HepG2 (cell line): ENCODE measurements around the gene PODXL. TPM values are rescaled to one million over a fixed set of nuclear protein-coding genes. Genes with fewer than 3 reads are reported as not detected.

Experiments used
- FOXA1 ChIP-seq, 2 experiments: fragments of 450-650 bp in 1 of 2; sonication (generic) in 1 of 2; formaldehyde crosslinking in 1 of 2; IDR thresholded peaks; 2 replicates each; pipeline versions ENCODE4 v1.4.0 to v1.6.1; 2016 to 2020; ENCODE audit warnings: missing genetic modification reagents in 1 of 2
- FOXO1 ChIP-seq: sonication (generic); formaldehyde crosslinking; IDR thresholded peaks from 2 replicates; pipeline ENCODE4 v1.4.0; 2020; ENCODE audit warnings: missing genetic modification reagents
- HOMEZ ChIP-seq: IDR thresholded peaks from 2 replicates; pipeline ENCODE4 v1.6.1; 2016; ENCODE audit warnings: low read depth
- MAZ ChIP-seq, 2 experiments: sonication (generic) in 1 of 2; formaldehyde crosslinking in 1 of 2; IDR thresholded peaks; 2 replicates each; pipeline versions ENCODE4 v1.5.0 to v1.6.1; 2012 to 2020; ENCODE audit warnings: low read depth in 2 of 2, mild to moderate bottlenecking in 2 of 2, borderline replicate concordance in 1 of 2, improper control_type of control experiment in 1 of 2, low read length in 1 of 2, missing genetic modification reagents in 1 of 2, moderate library complexity in 1 of 2
- MZF1 ChIP-seq: sonication (generic); formaldehyde crosslinking; IDR thresholded peaks from 2 replicates; pipeline ENCODE4 v1.8.1; 2023; ENCODE audit warnings: mild to moderate bottlenecking, missing genetic modification reagents, borderline replicate concordance
- PITX1 ChIP-seq: sonication (generic); formaldehyde crosslinking; IDR thresholded peaks from 2 replicates; pipeline ENCODE4 v1.5.1; 2020; ENCODE audit warnings: mild to moderate bottlenecking, missing genetic modification reagents
- PRDM4 ChIP-seq: sonication (generic); formaldehyde crosslinking; IDR thresholded peaks from 2 replicates; pipeline ENCODE4 v1.9.0; 2021; ENCODE audit warnings: missing genetic modification reagents, borderline replicate concordance
- RXRA ChIP-seq: sonication (generic); formaldehyde crosslinking; IDR thresholded peaks from 2 replicates; pipeline ENCODE4 v1.5.1; 2020; ENCODE audit warnings: missing genetic modification reagents
- SNAPC2 ChIP-seq: sonication (generic); formaldehyde crosslinking; IDR thresholded peaks from 2 replicates; pipeline ENCODE4 v1.8.1; 2022; ENCODE audit warnings: mild to moderate bottlenecking, missing genetic modification reagents
- YEATS4 ChIP-seq: sonication (generic); formaldehyde crosslinking; IDR thresholded peaks from 2 replicates; pipeline ENCODE4 v1.4.0; 2020; ENCODE audit warnings: missing genetic modification reagents, borderline replicate concordance
- YY1 ChIP-seq: IDR thresholded peaks from 2 replicates; pipeline ENCODE4 v1.6.1; 2011; ENCODE audit warnings: low read length, low read depth, moderate library complexity, mild to moderate bottlenecking; ENCODE audit not compliant: insufficient read depth, insufficient replicate concordance
- ZHX1 ChIP-seq: sonication (generic); formaldehyde crosslinking; IDR thresholded peaks from 2 replicates; pipeline ENCODE4 v1.8.1; 2022; ENCODE audit warnings: low read depth, mild to moderate bottlenecking, missing genetic modification reagents
- ZNF143 ChIP-seq: sonication (generic); formaldehyde crosslinking; IDR thresholded peaks from 2 replicates; pipeline ENCODE4 v1.4.0; 2020; ENCODE audit warnings: missing genetic modification reagents
- ZNF547 ChIP-seq: sonication (generic); formaldehyde crosslinking; IDR thresholded peaks from 2 replicates; pipeline ENCODE4 v1.5.1; 2020; ENCODE audit warnings: mild to moderate bottlenecking, missing genetic modification reagents
- ZNF788 ChIP-seq: sonication (generic); formaldehyde crosslinking; IDR thresholded peaks from 2 replicates; pipeline ENCODE4 v1.5.0; 2020; ENCODE audit warnings: mild to moderate bottlenecking, missing genetic modification reagents, borderline replicate concordance
- ZNF790 ChIP-seq: sonication (generic); formaldehyde crosslinking; IDR thresholded peaks from 2 replicates; pipeline ENCODE4 v1.8.0; 2022; ENCODE audit warnings: missing genetic modification reagents, mild to moderate bottlenecking, borderline replicate concordance
- polyA plus RNA-seq, 8 experiments: library from polyadenylated mRNA; depleted of rRNA in 3 of 8; stranded (reverse) in 7 of 8; unstranded in 1 of 8; fragments of >200 nt; fragmentation: Illumina TruSeq in 4 of 8; extraction: Trizol in 4 of 8; gene quantifications; 2 replicates each; pipeline versions ENCODE4 v1.2.1 to v1.2.3, GENCODE V29; 2011 to 2016; ENCODE audit warnings: low read depth in 4 of 8, missing spikeins in 1 of 8, mixed read lengths in 1 of 8; ENCODE audit not compliant: insufficient read depth in 1 of 8
- total RNA-seq, 5 experiments: library from RNA; depleted of rRNA; stranded (reverse); fragments of >200 nt; fragmentation: Illumina TruSeq; extraction: Trizol; gene quantifications; 2 replicates each; pipeline ENCODE4 v1.2.3, GENCODE V29; 2016; ENCODE audit warnings: low read depth in 1 of 5
- TF ChIP-seq, protein P1 (sequence below): sonication (generic); formaldehyde crosslinking; IDR thresholded peaks from 2 replicates; pipeline ENCODE4 v1.8.1; 2023; ENCODE audit warnings: missing genetic modification reagents, inconsistent platforms, borderline replicate concordance
- TF ChIP-seq, protein P2 (sequence below): IDR thresholded peaks from 2 replicates; pipeline ENCODE4 v1.6.1; 2016

The PODXL gene
- total and polyA plus RNA-seq, 2 of the 13 experiments (the other 11 are each of a cell fraction or from before 2014, with no cell fraction given) = 0.22 to 0.54 TPM

DNA sequence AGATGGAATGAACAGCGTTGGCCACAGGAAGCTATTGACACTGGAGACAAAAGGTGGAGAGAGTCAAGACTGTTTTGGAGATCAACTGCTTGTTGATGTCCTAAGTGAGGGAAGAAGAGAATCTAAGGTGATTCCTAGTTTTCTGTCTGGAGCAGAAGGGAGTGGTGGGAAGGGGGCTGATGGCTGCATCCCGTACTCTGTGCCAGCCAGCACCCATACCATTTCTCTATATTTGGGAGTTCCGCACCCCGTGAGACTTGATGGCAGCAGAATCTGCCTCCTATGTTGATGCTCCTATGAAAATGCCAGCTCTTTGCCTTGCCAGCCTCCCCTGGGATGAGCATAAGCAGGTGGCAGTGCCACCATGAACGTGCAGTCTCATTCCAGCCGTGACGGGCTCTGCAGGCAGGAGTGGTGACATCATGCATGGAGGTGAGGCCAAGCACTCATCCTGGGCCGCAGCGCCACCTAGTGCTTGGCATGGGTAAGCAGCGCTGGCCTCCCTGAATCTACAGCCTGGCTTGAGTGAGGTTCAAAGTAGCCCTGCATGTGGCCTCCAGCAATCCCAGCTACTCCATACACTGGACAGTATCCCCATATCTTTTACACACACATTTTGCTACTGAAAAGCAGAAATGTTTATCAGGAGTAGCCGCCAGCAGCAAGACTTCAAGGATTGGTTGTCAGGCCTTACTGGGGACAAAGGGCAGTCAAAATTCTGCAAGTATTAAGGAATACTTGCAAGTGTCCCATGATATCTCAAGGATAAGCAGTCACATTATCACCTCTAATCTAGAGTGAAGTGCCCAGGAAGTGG is 43.0 kb downstream of the PODXL start (continued):
- TF ChIP-seq PRDM4 (CRISPR knock-in tag) (no peak), ZNF143 (CRISPR knock-in tag) (no peak), ZHX1 (CRISPR knock-in tag) (no peak), YY1 (peak; percentile 24), FOXO1 (CRISPR knock-in tag) (peak; percentile 64; the same call in 1 of the 2 replicates), MZF1 (CRISPR knock-in tag) (no peak), PITX1 (CRISPR knock-in tag) (peak; percentile 64; the same call in 1 of the 2 replicates), ZNF788 (CRISPR knock-in tag) (no peak), MAZ (IDR thresholded peaks at IDR 0.05; ENCODE audit: borderline replicate concordance, low read depth, low read length) (no peak), MAZ (CRISPR knock-in tag; IDR thresholded peaks at IDR 0.05; ENCODE audit: low read depth) (no peak), FOXA1 (IDR thresholded peaks at IDR 0.05) (no peak), FOXA1 (CRISPR knock-in tag; IDR thresholded peaks at IDR 0.05) (0 out of 2 replicates have a peak, but pooled peaks have one; percentile 24), HOMEZ (CRISPR knock-in tag) (no peak), ZNF547 (no peak), YEATS4 (CRISPR knock-in tag) (no peak), SNAPC2 (CRISPR knock-in tag) (no peak), RXRA (CRISPR knock-in tag) (peak; percentile 53; the same call in 1 of the 2 replicates), ZNF790 (no peak)
- TF ChIP-seq, protein P1, sequence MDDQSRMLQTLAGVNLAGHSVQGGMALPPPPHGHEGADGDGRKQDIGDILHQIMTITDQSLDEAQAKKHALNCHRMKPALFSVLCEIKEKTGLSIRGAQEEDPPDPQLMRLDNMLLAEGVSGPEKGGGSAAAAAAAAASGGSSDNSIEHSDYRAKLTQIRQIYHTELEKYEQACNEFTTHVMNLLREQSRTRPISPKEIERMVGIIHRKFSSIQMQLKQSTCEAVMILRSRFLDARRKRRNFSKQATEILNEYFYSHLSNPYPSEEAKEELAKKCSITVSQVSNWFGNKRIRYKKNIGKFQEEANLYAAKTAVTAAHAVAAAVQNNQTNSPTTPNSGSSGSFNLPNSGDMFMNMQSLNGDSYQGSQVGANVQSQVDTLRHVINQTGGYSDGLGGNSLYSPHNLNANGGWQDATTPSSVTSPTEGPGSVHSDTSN (CRISPR knock-in tag) = no peak
- TF ChIP-seq, protein P2, sequence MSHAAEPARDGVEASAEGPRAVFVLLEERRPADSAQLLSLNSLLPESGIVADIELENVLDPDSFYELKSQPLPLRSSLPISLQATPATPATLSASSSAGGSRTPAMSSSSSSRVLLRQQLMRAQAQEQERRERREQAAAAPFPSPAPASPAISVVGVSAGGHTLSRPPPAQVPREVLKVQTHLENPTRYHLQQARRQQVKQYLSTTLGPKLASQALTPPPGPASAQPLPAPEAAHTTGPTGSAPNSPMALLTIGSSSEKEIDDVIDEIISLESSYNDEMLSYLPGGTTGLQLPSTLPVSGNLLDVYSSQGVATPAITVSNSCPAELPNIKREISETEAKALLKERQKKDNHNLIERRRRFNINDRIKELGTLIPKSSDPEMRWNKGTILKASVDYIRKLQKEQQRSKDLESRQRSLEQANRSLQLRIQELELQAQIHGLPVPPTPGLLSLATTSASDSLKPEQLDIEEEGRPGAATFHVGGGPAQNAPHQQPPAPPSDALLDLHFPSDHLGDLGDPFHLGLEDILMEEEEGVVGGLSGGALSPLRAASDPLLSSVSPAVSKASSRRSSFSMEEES (CRISPR knock-in tag) = no peak
